ENCODE measurements around the gene ZG16B. TPM values are rescaled to one million over a fixed set of nuclear protein-coding genes. Genes with fewer than 3 reads are reported as not detected.

Gene ZG16B
- total RNA-seq, 1 experiment from 2014 or later: 8.6 TPM

- intact Hi-C loops (cut with micrococcal nuclease): no loop called here
- no peak for ATAC-seq
- Histone ChIP-seq H3K4me1 (ENCODE audit: insufficient read depth, low read length) (peaks cover 29% of the 10 kb centered on the region), H4K20me1 (ENCODE audit: low read length) (no peaks in the 10 kb centered on the region), H3F3A (ENCODE audit: low read length, unreplicated experiment) (no peaks in the 10 kb centered on the region), H3K9me3 (ENCODE audit: low read length) (no peaks in the 10 kb centered on the region), H3K4me2 (ENCODE audit: low read length) (peak overlapping the region; percentile 92), H3K36me3 (ENCODE audit: low read depth, low read length) (0 out of 2 replicates have a peak, but pooled peaks cover 3% of the 10 kb centered on the region), H2AFZ (ENCODE audit: low read length) (no peak overlapping the region), H3K9me2 (replicated peaks; ENCODE audit: low read length) (no peaks in the 10 kb centered on the region), H3K79me2 (ENCODE audit: low read length) (peaks cover 6% of the 10 kb centered on the region; the same call in 1 of the 2 replicates), H3K27ac (ENCODE audit: low read length) (peak overlapping the region; percentile 96), H3K9ac (ENCODE audit: low read length) (peak overlapping the region; percentile 92), H3K27me3 (ENCODE audit: low read length) (no peaks in the 10 kb centered on the region), H3K4me3 (ENCODE audit: low read length) (peak overlapping the region; percentile 73)
- DNase-seq: no peak
- CTCF ChIA-PET: interaction anchor here (0.9 kb wide), 1 partner anchor 26 kb away, joined by 3 read pairs; no protein-coding TSS in a partner anchor
- BruUV-seq (replicated peaks): no TSS peak
- POLR2A ChIA-PET (ENCODE audit: unreplicated experiment): interaction anchor here (0.6 kb wide), 1 partner anchor 153 kb away, joined by 3 read pairs; no protein-coding TSS in a partner anchor
- TF ChIP-seq EZH2phosphoT487 (IDR thresholded peaks at IDR 0.05; ENCODE audit: borderline replicate concordance, low read length) (no peak), EZH2 (IDR thresholded peaks at IDR 0.05; ENCODE audit: low read length, unreplicated experiment) (no peak), CTCF (conservative IDR thresholded peaks at IDR 0.05; ENCODE audit: low read depth, low read length) (no peak)
Measured at GRCh38 chr16:2856686-2857450, 26.8 kb downstream of the ZG16B start.

GRCh38 chr16:2857451-2858244, 27.5 kb downstream of the ZG16B start, which contains the start of gene PRSS22:
Gene PRSS22 (minus strand): TSS chr16:2858170. CDS start chr16:2858104, 66 bp downstream.
- Histone ChIP-seq H3K27me3 (ENCODE audit: low read length) (no peaks in the 10 kb centered on the region), H3K36me3 (ENCODE audit: low read depth, low read length) (0 out of 2 replicates have a peak, but pooled peaks cover 3% of the 10 kb centered on the region), H3K4me3 (ENCODE audit: low read length) (peak within 1 kb of the TSS; percentile 73), H3K4me1 (ENCODE audit: insufficient read depth, low read length) (peaks cover 29% of the 10 kb centered on the region), H3K79me2 (ENCODE audit: low read length) (peaks cover 6% of the 10 kb centered on the region; the same call in 1 of the 2 replicates), H3K27ac (ENCODE audit: low read length) (peak within 1 kb of the TSS; percentile 96), H3K4me2 (ENCODE audit: low read length) (peak within 1 kb of the TSS; percentile 92), H3K9ac (ENCODE audit: low read length) (peak within 1 kb of the TSS; percentile 92), H3K9me3 (ENCODE audit: low read length) (no peaks in the 10 kb centered on the region), H3F3A (ENCODE audit: low read length, unreplicated experiment) (no peaks in the 10 kb centered on the region), H3K9me2 (replicated peaks; ENCODE audit: low read length) (no peaks in the 10 kb centered on the region), H4K20me1 (ENCODE audit: low read length) (no peaks in the 10 kb centered on the region), H2AFZ (ENCODE audit: low read length) (no peak within 1 kb of the TSS)
- DNase-seq (peak; percentile 66), ATAC-seq (peak; percentile 60)
- ChIA-PET POLR2A (ENCODE audit: unreplicated experiment) (interaction anchor here (0.6 kb wide), 1 partner anchor 153 kb away, joined by 3 read pairs; no protein-coding TSS in a partner anchor), CTCF (interaction anchor here (1.0 kb wide), 1 partner anchor 11 kb away, joined by 4 read pairs; no protein-coding TSS in a partner anchor)
- TSS peak; percentile 80 for BruUV-seq (replicated peaks)
- intact Hi-C loops (cut with micrococcal nuclease): no loop called here
- no peak for TF ChIP-seq CTCF (conservative IDR thresholded peaks at IDR 0.05; ENCODE audit: low read depth, low read length)
- TF ChIP-seq EZH2phosphoT487 (IDR thresholded peaks at IDR 0.05; ENCODE audit: borderline replicate concordance, low read length): no peak
- no peak for TF ChIP-seq EZH2 (IDR thresholded peaks at IDR 0.05; ENCODE audit: low read length, unreplicated experiment)

Data from PC-3 (cell line).